DOHH2 (cell line): ENCODE data around the gene MORN3.

Source experiments
- H3F3A ChIP-seq: fragments of 200-600 bp; sonication (generic), shearing (Covaris generic); 2 replicates; pipeline ENCODE4 v1.6.0; 2016; ENCODE audit warnings: antibody characterized with exemption, mild to moderate bottlenecking; ENCODE audit not compliant: control insufficient read depth, insufficient read depth
- H3K27ac ChIP-seq: fragments of 200-600 bp; sonication (generic); 2 replicates; pipeline ENCODE4 v1.5.1; 2014; ENCODE audit warnings: low read depth, mild to moderate bottlenecking, low read length, moderate library complexity
- H3K27me3 ChIP-seq: fragments of 200-600 bp; sonication (generic); 2 replicates; pipeline ENCODE4 v1.6.1; 2014; ENCODE audit warnings: mild to moderate bottlenecking, low read length, mixed read lengths; ENCODE audit not compliant: control insufficient read depth
- H3K36me3 ChIP-seq: fragments of 200-600 bp; sonication (generic); 2 replicates; pipeline ENCODE4 v1.6.1; 2014; ENCODE audit warnings: mild to moderate bottlenecking, low read length, moderate library complexity, mixed read lengths; ENCODE audit not compliant: control insufficient read depth
- H3K4me1 ChIP-seq: fragments of 200-600 bp; sonication (generic); 2 replicates; pipeline ENCODE4 v1.6.1; 2014; ENCODE audit warnings: mild to moderate bottlenecking, low read length, mixed read lengths; ENCODE audit not compliant: control insufficient read depth
- H3K4me2 ChIP-seq: fragments of 200-600 bp; sonication (generic); 2 replicates; pipeline ENCODE4 v1.6.0; 2014; ENCODE audit warnings: mild to moderate bottlenecking, low read length, moderate library complexity
- H3K4me3 ChIP-seq: fragments of 200-600 bp; sonication (generic); 2 replicates; pipeline ENCODE4 v1.5.1; 2014; ENCODE audit warnings: mild to moderate bottlenecking, low read length, mixed read lengths
- H3K79me2 ChIP-seq: fragments of 200-600 bp; sonication (generic); 2 replicates; pipeline ENCODE4 v1.6.1; 2014; ENCODE audit warnings: mild to moderate bottlenecking, low read length, mixed read lengths; ENCODE audit not compliant: control insufficient read depth
- H3K9me2 ChIP-seq: fragments of 200-600 bp; sonication (generic); replicated peaks from 2 replicates; pipeline ENCODE4 v1.6.1; 2014; ENCODE audit warnings: mild to moderate bottlenecking, low read length, mixed read lengths; ENCODE audit not compliant: control insufficient read depth
- H3K9me3 ChIP-seq: fragments of 200-600 bp; sonication (generic); 2 replicates; pipeline ENCODE4 v1.6.1; 2014; ENCODE audit warnings: antibody characterized with exemption, low read length, mixed read lengths; ENCODE audit not compliant: control insufficient read depth, insufficient read depth
- H4K20me1 ChIP-seq: fragments of 200-600 bp; sonication (generic); 2 replicates; pipeline ENCODE4 v1.6.0; 2014; ENCODE audit warnings: low read depth, mild to moderate bottlenecking, antibody characterized with exemption, low read length, moderate library complexity; ENCODE audit not compliant: control insufficient read depth, insufficient read depth
- CTCF ChIP-seq: fragments of 200-600 bp; sonication (generic); IDR thresholded peaks from one replicate; pipeline ENCODE4 v1.5.1; 2014; ENCODE audit warnings: antibody characterized with exemption, mild to moderate bottlenecking, low read depth, low read length; ENCODE audit not compliant: poor library complexity, severe bottlenecking
- EZH2phosphoT487 ChIP-seq: fragments of 200-600 bp; sonication (generic); IDR thresholded peaks from 2 replicates; pipeline ENCODE4 v1.6.1; 2017; ENCODE audit warnings: borderline replicate concordance, mild to moderate bottlenecking, antibody characterized with exemption, low read length, moderate library complexity, mixed read lengths

The MORN3 gene

DNA sequence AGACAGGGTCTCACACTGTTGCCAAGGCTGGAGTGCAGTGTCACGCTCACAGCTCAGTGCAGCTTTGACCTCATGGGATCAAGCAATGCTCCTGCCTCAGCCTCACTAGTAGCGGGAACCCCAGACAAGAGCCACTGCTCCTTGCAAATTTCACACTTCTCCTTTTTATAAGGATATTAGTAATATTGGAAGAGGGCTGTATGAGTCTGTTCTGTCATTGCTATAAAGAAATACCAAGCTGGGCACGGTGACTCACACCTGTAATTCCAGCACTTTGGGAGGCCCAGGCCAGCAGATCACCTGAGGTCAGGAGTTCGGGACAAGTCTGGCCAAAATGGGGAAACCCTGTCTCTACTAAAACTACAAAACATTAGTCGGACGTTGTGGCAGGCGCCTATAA, 56.0 kb downstream of the MORN3 start:
- Histone ChIP-seq H3K36me3 (no peaks in the 10 kb centered on the region), H3K9me3 (no peaks in the 10 kb centered on the region), H3K79me2 (no peaks in the 10 kb centered on the region), H4K20me1 (no peaks in the 10 kb centered on the region), H3K9me2 (no peaks in the 10 kb centered on the region), H3K4me1 (peaks cover 29% of the 10 kb centered on the region), H3F3A (peaks cover 6% of the 10 kb centered on the region; the same call in 1 of the 2 replicates), H3K27ac (no peak overlapping the region), H3K4me2 (no peak overlapping the region), H3K27me3 (peaks cover under 1% of the 10 kb centered on the region; the same call in 1 of the 2 replicates), H3K4me3 (no peak overlapping the region)
- TF ChIP-seq EZH2phosphoT487 (no peak), CTCF (no peak)

GRCh38 chr12:121611306-121611705, 58.1 kb downstream of the MORN3 start:
- TF ChIP-seq EZH2phosphoT487: no peak
- Histone ChIP-seq H3F3A (peaks cover 6% of the 10 kb centered on the region; the same call in 1 of the 2 replicates), H3K79me2 (no peaks in the 10 kb centered on the region), H3K36me3 (no peaks in the 10 kb centered on the region), H3K27me3 (peaks cover 5% of the 10 kb centered on the region; the same call in 1 of the 2 replicates), H4K20me1 (no peaks in the 10 kb centered on the region), H3K9me2 (no peaks in the 10 kb centered on the region), H3K4me3 (no peak overlapping the region), H3K4me1 (peaks cover 26% of the 10 kb centered on the region), H3K4me2 (no peak overlapping the region), H3K27ac (no peak overlapping the region), H3K9me3 (no peaks in the 10 kb centered on the region)

GRCh38 chr12:121610239-121611149, 59.0 kb downstream of the MORN3 start:
- H3F3A ChIP-seq: peaks cover 6% of the 10 kb centered on the region; the same call in 1 of the 2 replicates
- no peaks in the 10 kb centered on the region for H3K36me3 ChIP-seq
- no peak overlapping the region for H3K4me3 ChIP-seq
- peak overlapping the region; percentile 24; the same call in 1 of the 2 replicates for H3K4me2 ChIP-seq
- peaks cover 5% of the 10 kb centered on the region; the same call in 1 of the 2 replicates for H3K27me3 ChIP-seq
- no peaks in the 10 kb centered on the region for H3K9me3 ChIP-seq
- H3K9me2 ChIP-seq: no peaks in the 10 kb centered on the region
- H4K20me1 ChIP-seq: no peaks in the 10 kb centered on the region
- peaks cover 26% of the 10 kb centered on the region for H3K4me1 ChIP-seq
- no peaks in the 10 kb centered on the region for H3K79me2 ChIP-seq
- TF ChIP-seq EZH2phosphoT487 (no peak), CTCF (no peak)
- H3K27ac ChIP-seq: no peak overlapping the region

DNA sequence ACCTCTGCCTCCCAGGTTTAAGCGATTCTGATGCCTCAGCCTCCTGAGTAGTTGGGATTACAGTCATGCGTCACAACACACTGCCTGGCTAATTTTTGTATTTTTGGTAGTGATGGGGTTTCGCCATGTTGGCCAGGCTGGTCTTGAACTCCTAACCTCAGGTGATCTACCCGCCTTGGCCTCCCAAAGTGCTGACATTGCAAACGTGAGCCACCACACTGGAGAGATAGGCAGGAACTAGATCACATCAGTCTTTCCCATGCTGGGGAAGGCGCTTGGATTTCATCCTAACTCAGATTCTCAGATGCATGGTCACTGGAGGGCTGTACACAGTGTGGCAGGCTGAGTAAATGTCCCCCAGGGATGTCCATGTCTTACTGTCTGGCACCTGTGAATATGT, 61.2 kb downstream of the MORN3 start:
- Histone ChIP-seq H3K27ac (no peak overlapping the region), H3K4me1 (peaks cover 15% of the 10 kb centered on the region), H3K27me3 (peaks cover 5% of the 10 kb centered on the region; the same call in 1 of the 2 replicates), H3K79me2 (no peaks in the 10 kb centered on the region), H4K20me1 (no peaks in the 10 kb centered on the region), H3K4me3 (no peak overlapping the region), H3K9me2 (no peaks in the 10 kb centered on the region), H3K9me3 (no peaks in the 10 kb centered on the region), H3F3A (peaks cover 9% of the 10 kb centered on the region; the same call in 1 of the 2 replicates), H3K36me3 (no peaks in the 10 kb centered on the region), H3K4me2 (no peak overlapping the region)
- no peak for TF ChIP-seq EZH2phosphoT487
- no peak for TF ChIP-seq CTCF
